HEK293T (cell line): Measurements from ENCODE around the gene CAST.

ENCODE experiments used
- ARNT ChIP-seq: fragments of 450-650 bp; IDR thresholded peaks from 2 replicates; pipeline ENCODE4 v1.6.1; 2017; ENCODE audit warnings: mild to moderate bottlenecking
- BHLHE40 ChIP-seq: fragments of 450-650 bp; IDR thresholded peaks from 2 replicates; pipeline ENCODE4 v1.6.1; 2016; ENCODE audit warnings: mild to moderate bottlenecking, moderate library complexity, borderline replicate concordance
- CTBP1 ChIP-seq: fragments of 450-650 bp; IDR thresholded peaks from 2 replicates; pipeline ENCODE4 v1.6.1; 2016; ENCODE audit warnings: borderline replicate concordance
- ELF4 ChIP-seq: fragments of 450-650 bp; IDR thresholded peaks from 2 replicates; pipeline ENCODE4 v1.6.1; 2017; ENCODE audit warnings: antibody characterized with exemption
- FOXM1 ChIP-seq: fragments of 450-650 bp; IDR thresholded peaks from 2 replicates; pipeline ENCODE4 v1.6.1; 2017; ENCODE audit warnings: mild to moderate bottlenecking, borderline replicate concordance
- HDGF ChIP-seq: fragments of 450-650 bp; IDR thresholded peaks from 2 replicates; pipeline ENCODE4 v1.6.1; 2017; ENCODE audit warnings: antibody characterized with exemption, borderline replicate concordance
- L3MBTL2 ChIP-seq: fragments of 450-650 bp; conservative IDR thresholded peaks from 2 replicates; pipeline ENCODE4 v1.6.1; 2016; ENCODE audit warnings: mild to moderate bottlenecking
- LEF1 ChIP-seq: fragments of 450-650 bp; IDR thresholded peaks from 2 replicates; pipeline ENCODE4 v1.6.1; 2017; ENCODE audit warnings: mild to moderate bottlenecking, borderline replicate concordance
- SP1 ChIP-seq: fragments of 450-650 bp; IDR thresholded peaks from 2 replicates; pipeline ENCODE4 v1.6.1; 2017
- SUZ12 ChIP-seq: fragments of 450-650 bp; IDR thresholded peaks from 2 replicates; pipeline ENCODE4 v1.6.1; 2016; ENCODE audit warnings: mild to moderate bottlenecking

DNA sequence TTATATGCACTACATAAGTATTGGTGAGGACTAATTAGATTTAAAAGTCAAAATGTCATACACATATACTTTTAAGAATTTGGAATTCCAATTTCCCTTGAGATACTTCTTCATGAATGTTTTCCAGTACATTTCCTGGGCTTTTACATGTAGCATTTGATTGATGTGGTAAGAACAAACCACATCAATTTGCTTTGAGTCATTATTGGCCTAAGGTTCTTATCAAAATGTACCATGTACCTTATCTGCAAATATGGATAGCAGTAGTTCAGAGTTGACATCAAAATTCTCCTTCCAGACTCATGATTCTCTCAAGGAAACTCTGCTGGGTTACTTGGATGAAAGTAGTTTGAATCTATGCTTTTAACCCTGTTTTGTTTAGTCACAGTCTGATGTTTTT lies 2.5 kb downstream of the CAST start:
- TF ChIP-seq SP1: no peak
- TF ChIP-seq ELF4: no peak
- TF ChIP-seq HDGF: no peak
- no peak for TF ChIP-seq LEF1
- no peak for TF ChIP-seq L3MBTL2
- no peak for TF ChIP-seq BHLHE40
- TF ChIP-seq SUZ12: no peak
- TF ChIP-seq FOXM1: no peak
- no peak for TF ChIP-seq ARNT
- no peak for TF ChIP-seq CTBP1
